Right atrium auricular region (tissue), 2 donors: ENCODE measurements around the gene ME1. TPM values are rescaled to one million over a fixed set of nuclear protein-coding genes. Genes with fewer than 3 reads are reported as not detected.
"Not testable (repeated sequence)": the region's sequence is repeated elsewhere in the genome, so short reads cannot be mapped to it uniquely, and the experiment has no call there.

Experiments used
- DNase-seq: peaks from one replicate; pipeline ENCODE4 v3.0.0-alpha.2; 2019; ENCODE audit warnings: low spot score
- H3K27ac ChIP-seq, 2 donors: fragments of 200-600 bp; sonication (generic); 1 replicate in 1 of 2; 2 replicates in 1 of 2; pipeline ENCODE4 v1.5.1; 2016 to 2019
- H3K27me3 ChIP-seq, 2 donors: fragments of 200-600 bp; sonication (generic); one replicate each; pipeline versions ENCODE4 v1.5.1 to v1.6.0; 2017 to 2019
- H3K36me3 ChIP-seq: fragments of 200-600 bp; sonication (generic); one replicate; pipeline ENCODE4 v1.5.1; 2016
- H3K4me1 ChIP-seq, 2 donors: fragments of 200-600 bp; sonication (generic); one replicate each; pipeline versions ENCODE4 v1.5.1 to v1.6.0; 2017 to 2019
- H3K4me3 ChIP-seq, 2 donors: fragments of 200-600 bp; sonication (generic); 1 replicate in 1 of 2; 2 replicates in 1 of 2; pipeline ENCODE4 v1.5.1; 2017 to 2019; ENCODE audit warnings: mild to moderate bottlenecking in 1 of 2, moderate library complexity in 1 of 2
- H3K9me3 ChIP-seq, 2 donors: fragments of 200-600 bp; sonication (generic); one replicate each; pipeline ENCODE4 v1.5.1; 2019
- CTCF ChIP-seq, 2 donors: fragments of 200-600 bp; sonication (generic); IDR thresholded peaks; one replicate each; pipeline ENCODE4 v1.5.1; 2019; ENCODE audit warnings: antibody characterized with exemption in 2 of 2
- total RNA-seq, 2 donors: library from RNA; depleted of rRNA; stranded (reverse); fragments of >200 nt; gene quantifications; one replicate each; pipeline ENCODE4 v1.1.0, GENCODE V29; 2016

Gene ME1
- total RNA-seq, 2 donors from 2014 or later: 25.6 to 26.5 TPM

- H3K36me3 ChIP-seq: no peaks in the 10 kb centered on the region
- no peak for TF ChIP-seq CTCF (IDR thresholded peaks at IDR 0.05)
- H3K9me3 ChIP-seq: no peaks in the 10 kb centered on the region
- no peaks in the 10 kb centered on the region for H3K4me1 ChIP-seq
- no peak for DNase-seq
- H3K27me3 ChIP-seq: no peaks in the 10 kb centered on the region
- H3K27ac ChIP-seq: no peak overlapping the region
- H3K4me3 ChIP-seq: no peak overlapping the region
Measured at GRCh38 chr6:83341765-83342164, 89.1 kb downstream of the ME1 start.

- DNase-seq, H3K4me1 ChIP-seq, H3K4me3 ChIP-seq, H3K36me3 ChIP-seq, H3K27me3 ChIP-seq, H3K9me3 ChIP-seq: not testable (repeated sequence)
- peak overlapping the region in 1 of 2 donors; percentile 29 for H3K27ac ChIP-seq
Measured at GRCh38 chr6:83333916-83334315, 96.9 kb downstream of the ME1 start.

- Histone ChIP-seq H3K27ac (peak overlapping the region in 1 of 2 donors; percentile 29), H3K4me1 (peaks cover 0 to 4% of the 10 kb centered on the region in 2 donors), H3K36me3 (no peaks in the 10 kb centered on the region), H3K4me3 (no peak overlapping the region), H3K27me3 (no peaks in the 10 kb centered on the region), H3K9me3 (no peaks in the 10 kb centered on the region)
- DNase-seq: no peak
- TF ChIP-seq CTCF (IDR thresholded peaks at IDR 0.05): no peak
Measured at GRCh38 chr6:83333500-83333899, 97.4 kb downstream of the ME1 start.

- no peaks in the 10 kb centered on the region for H3K27me3 ChIP-seq
- no peak overlapping the region for H3K27ac ChIP-seq
- no peak for TF ChIP-seq CTCF (IDR thresholded peaks at IDR 0.05)
- H3K4me1 ChIP-seq: no peaks in the 10 kb centered on the region
- DNase-seq: no peak
- H3K4me3 ChIP-seq: no peak overlapping the region
- no peaks in the 10 kb centered on the region for H3K9me3 ChIP-seq
- no peaks in the 10 kb centered on the region for H3K36me3 ChIP-seq
Measured at GRCh38 chr6:83314693-83315092, 116.2 kb downstream of the ME1 start.

GRCh38 chr6:83313882-83314281 is 117.0 kb downstream of the ME1 start:
- Histone ChIP-seq H3K9me3 (no peaks in the 10 kb centered on the region), H3K4me1 (no peaks in the 10 kb centered on the region), H3K27ac (no peak overlapping the region), H3K36me3 (no peaks in the 10 kb centered on the region), H3K4me3 (no peak overlapping the region), H3K27me3 (no peaks in the 10 kb centered on the region)
- no peak for DNase-seq
- TF ChIP-seq CTCF (IDR thresholded peaks at IDR 0.05): no peak

DNA sequence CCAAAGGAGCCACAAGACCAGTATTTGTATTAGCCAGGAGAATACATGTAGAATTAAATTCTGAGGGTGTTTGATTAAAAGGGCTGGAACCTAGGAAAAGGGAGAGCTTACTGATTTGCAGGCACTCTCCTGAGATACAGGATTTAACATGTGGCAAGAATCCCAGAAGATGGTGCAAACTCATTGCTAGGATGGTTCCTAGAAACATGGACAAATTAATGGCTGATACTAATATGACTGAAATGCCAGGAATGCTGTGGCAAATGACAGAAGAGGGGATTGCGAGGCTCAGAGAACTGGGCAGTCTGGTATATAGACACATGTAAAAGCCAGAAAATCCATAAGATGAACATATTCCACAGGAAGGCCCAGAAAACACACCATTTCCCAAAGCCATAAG is 119.6 kb downstream of the ME1 start:
- TF ChIP-seq CTCF (IDR thresholded peaks at IDR 0.05): no peak
- no peak for DNase-seq

More for the DNA sequence above, 119.6 kb downstream of the ME1 start:
- Histone ChIP-seq H3K4me1 (no peaks in the 10 kb centered on the region), H3K4me3 (no peak overlapping the region), H3K27me3 (no peaks in the 10 kb centered on the region), H3K36me3 (no peaks in the 10 kb centered on the region), H3K27ac (no peak overlapping the region), H3K9me3 (no peaks in the 10 kb centered on the region)
